Peyer's patch (tissue), 4 donors: Measurements from ENCODE around the gene G6PC2.

Source experiments
- POLR2A ChIP-seq, 2 donors: fragments of 450-650 bp; IDR thresholded peaks; one replicate each; pipeline ENCODE4 v1.5.1; 2017; ENCODE audit warnings: antibody characterized with exemption in 2 of 2, mild to moderate bottlenecking in 2 of 2, moderate library complexity in 2 of 2
- TF ChIP-seq, protein P1 (sequence below), 6 experiments: fragments of 450-650 bp in 4 of 6; fragments of 200-600 bp in 2 of 6; sonication (generic) in 1 of 6; IDR thresholded peaks; one replicate each; pipeline ENCODE4 v1.5.1; 2017 to 2019; ENCODE audit warnings: antibody characterized with exemption in 6 of 6, mild to moderate bottlenecking in 3 of 6, moderate library complexity in 1 of 6

DNA sequence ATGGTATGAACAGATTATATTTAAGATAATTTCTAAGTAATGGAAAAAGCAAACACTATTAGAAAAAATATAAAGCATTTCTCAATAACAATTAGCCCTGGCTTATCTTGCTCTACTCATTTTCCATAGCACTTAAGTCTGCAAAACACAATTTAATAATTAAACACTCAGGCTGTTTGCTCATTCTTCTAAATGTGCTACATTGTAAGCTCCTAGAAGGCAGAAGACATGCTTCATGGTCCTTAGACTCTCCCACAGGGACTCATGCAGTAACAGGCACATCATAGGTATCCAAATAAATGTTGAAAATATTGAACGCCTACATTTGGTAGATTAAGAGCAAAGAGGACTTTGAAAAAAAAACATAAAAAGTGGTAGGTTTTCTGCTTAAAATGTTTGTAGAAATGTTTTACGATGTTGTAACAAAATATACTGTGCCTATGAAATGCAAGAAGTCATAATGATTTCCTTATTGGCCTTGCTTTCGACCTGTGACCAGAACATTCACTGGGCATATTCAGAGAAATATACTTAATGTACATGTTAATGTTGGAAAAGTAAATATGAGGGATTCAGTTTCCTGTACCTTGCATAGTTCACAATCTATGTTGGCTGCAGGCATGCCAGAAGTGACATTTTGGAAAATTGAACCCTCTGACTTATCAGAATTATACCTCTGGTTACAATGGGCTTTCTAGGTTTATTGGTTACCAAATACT, 27.2 kb downstream of the G6PC2 start:
- TF ChIP-seq, protein P1, sequence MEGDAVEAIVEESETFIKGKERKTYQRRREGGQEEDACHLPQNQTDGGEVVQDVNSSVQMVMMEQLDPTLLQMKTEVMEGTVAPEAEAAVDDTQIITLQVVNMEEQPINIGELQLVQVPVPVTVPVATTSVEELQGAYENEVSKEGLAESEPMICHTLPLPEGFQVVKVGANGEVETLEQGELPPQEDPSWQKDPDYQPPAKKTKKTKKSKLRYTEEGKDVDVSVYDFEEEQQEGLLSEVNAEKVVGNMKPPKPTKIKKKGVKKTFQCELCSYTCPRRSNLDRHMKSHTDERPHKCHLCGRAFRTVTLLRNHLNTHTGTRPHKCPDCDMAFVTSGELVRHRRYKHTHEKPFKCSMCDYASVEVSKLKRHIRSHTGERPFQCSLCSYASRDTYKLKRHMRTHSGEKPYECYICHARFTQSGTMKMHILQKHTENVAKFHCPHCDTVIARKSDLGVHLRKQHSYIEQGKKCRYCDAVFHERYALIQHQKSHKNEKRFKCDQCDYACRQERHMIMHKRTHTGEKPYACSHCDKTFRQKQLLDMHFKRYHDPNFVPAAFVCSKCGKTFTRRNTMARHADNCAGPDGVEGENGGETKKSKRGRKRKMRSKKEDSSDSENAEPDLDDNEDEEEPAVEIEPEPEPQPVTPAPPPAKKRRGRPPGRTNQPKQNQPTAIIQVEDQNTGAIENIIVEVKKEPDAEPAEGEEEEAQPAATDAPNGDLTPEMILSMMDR (IDR thresholded peaks at IDR 0.05), result no peak
- no peak for TF ChIP-seq POLR2A (IDR thresholded peaks at IDR 0.05)
